Endothelial cell of umbilical vein (primary cell): Measurements from ENCODE around the gene ATP8B3. TPM values are rescaled to one million over a fixed set of nuclear protein-coding genes. Genes with fewer than 3 reads are reported as not detected.

Experiments used
- BruUV-seq: library from RNA; stranded (reverse); fragments of 400-500 nt; replicated peaks from 2 replicates; lab custom pipeline; 2021; lab: Mats Ljungman, UMichigan
- CTCF ChIA-PET: fragments of 300-600, 350-600 bp; sonication (Branson Sonifier 250); formaldehyde crosslinking; loops from one replicate; lab custom pipeline; 2021; ENCODE audit warnings: antibody characterized with exemption, inconsistent platforms; lab: Charles Lee
- POLR2A ChIA-PET: fragments of 300-600, 350-600 bp; sonication (Branson Sonifier 250); formaldehyde crosslinking; loops from one replicate; lab custom pipeline; 2021; ENCODE audit warnings: antibody characterized with exemption, inconsistent platforms; lab: Charles Lee
- DNase-seq: peaks from one replicate; pipeline ENCODE4 v3.0.0-alpha.2; 2011; ENCODE audit warnings: low read depth, low spot score
- FAIRE-seq: peaks from 2 replicates; lab custom pipeline; 2011; peaks lifted over from hg19 to GRCh38; lab: Jason Lieb, UNC
- H2AFZ ChIP-seq: 2 replicates; pipeline ENCODE4 v1.6.0; 2012; ENCODE audit warnings: low read depth, low read length, control low read depth, inconsistent platforms
- H3K27ac ChIP-seq: 2 replicates; pipeline ENCODE4 v1.5.1; 2011; ENCODE audit warnings: low read depth, mild to moderate bottlenecking, control low read depth, low read length, moderate library complexity; ENCODE audit not compliant: insufficient read depth
- H3K27me3 ChIP-seq, 2 experiments: 2 replicates each; pipeline versions ENCODE4 v1.6.0 to v1.6.1; 2011; ENCODE audit warnings: low read length in 2 of 2, mixed read lengths in 1 of 2; ENCODE audit not compliant: control insufficient read depth in 2 of 2, insufficient read depth in 2 of 2
- H3K36me3 ChIP-seq, 2 experiments: 2 replicates in 1 of 2; 3 replicates in 1 of 2; pipeline ENCODE4 v1.5.1; 2011; ENCODE audit warnings: low read length in 2 of 2, mild to moderate bottlenecking in 1 of 2, moderate library complexity in 1 of 2; ENCODE audit not compliant: control insufficient read depth in 2 of 2, insufficient read depth in 2 of 2; ENCODE audit errors: extremely low read depth in 1 of 2
- H3K4me1 ChIP-seq: 3 replicates; pipeline ENCODE4 v1.5.1; 2011; ENCODE audit warnings: mild to moderate bottlenecking, low read length; ENCODE audit not compliant: control insufficient read depth, insufficient read depth; ENCODE audit errors: extremely low read depth
- H3K4me2 ChIP-seq: 2 replicates; pipeline ENCODE4 v1.6.1; 2011; ENCODE audit warnings: low read length, control low read depth, mixed read lengths; ENCODE audit not compliant: insufficient read depth
- H3K4me3 ChIP-seq, 3 experiments: fragments of 200-600 bp in 1 of 3; sonication (generic), shearing (Covaris generic) in 1 of 3; replicated peaks in 1 of 3; 2 replicates each; pipeline ENCODE4 v1.5.1; 2011 to 2016; ENCODE audit warnings: control low read depth in 3 of 3, low read length in 3 of 3, mild to moderate bottlenecking in 2 of 3, inconsistent platforms in 1 of 3, low read depth in 1 of 3, moderate library complexity in 1 of 3; ENCODE audit not compliant: insufficient read depth in 1 of 3
- H3K79me2 ChIP-seq: 2 replicates; pipeline ENCODE4 v1.6.0; 2012; ENCODE audit warnings: low read length, inconsistent platforms; ENCODE audit not compliant: control insufficient read depth, insufficient read depth
- H3K9ac ChIP-seq: replicated peaks from 2 replicates; pipeline ENCODE3; 2011; ENCODE audit warnings: low read length, control low read depth; ENCODE audit not compliant: insufficient read depth; ENCODE audit errors: extremely low read depth
- H3K9me1 ChIP-seq: replicated peaks from 3 replicates; pipeline ENCODE4 v1.6.0; 2011; ENCODE audit warnings: mild to moderate bottlenecking, low read length; ENCODE audit not compliant: control insufficient read depth, insufficient read depth; ENCODE audit errors: extremely low read depth
- H3K9me3 ChIP-seq: replicated peaks from 2 replicates; pipeline ENCODE4 v1.5.1; 2012; ENCODE audit warnings: low read length, inconsistent platforms; ENCODE audit not compliant: control insufficient read depth, insufficient read depth
- H4K20me1 ChIP-seq: replicated peaks from 2 replicates; pipeline ENCODE3; 2011; ENCODE audit warnings: mild to moderate bottlenecking, low read length; ENCODE audit not compliant: control insufficient read depth, insufficient read depth; ENCODE audit errors: extremely low read depth
- CTCF ChIP-seq, 2 donors: IDR thresholded peaks; 1 replicate in 1 of 2; 2 replicates in 1 of 2; pipeline ENCODE4 v1.5.1; 2011; ENCODE audit warnings: low read length in 2 of 2, mild to moderate bottlenecking in 2 of 2, moderate library complexity in 2 of 2, control low read depth in 1 of 2, inconsistent platforms in 1 of 2, low read depth in 1 of 2; ENCODE audit not compliant: insufficient read depth in 1 of 2; ENCODE audit errors: extremely low read depth in 1 of 2
- EZH2 ChIP-seq: IDR thresholded peaks from 2 replicates; pipeline ENCODE4 v1.6.1; 2012; ENCODE audit warnings: borderline replicate concordance, low read depth, mild to moderate bottlenecking, moderate library complexity, low read length, inconsistent platforms; ENCODE audit not compliant: severe bottlenecking
- FOS ChIP-seq: IDR thresholded peaks from 2 replicates; pipeline ENCODE4 v1.6.1; 2011; ENCODE audit warnings: mild to moderate bottlenecking, low read length, moderate library complexity, borderline replicate concordance; ENCODE audit not compliant: insufficient read depth
- GATA2 ChIP-seq: IDR thresholded peaks from 2 replicates; pipeline ENCODE4 v1.7.0; 2011; ENCODE audit warnings: low read depth, mild to moderate bottlenecking, moderate library complexity, mixed read lengths, low read length; ENCODE audit not compliant: insufficient read length, insufficient read depth
- JUN ChIP-seq: IDR thresholded peaks from 2 replicates; pipeline ENCODE4 v1.6.1; 2011; ENCODE audit warnings: borderline replicate concordance, low read depth; ENCODE audit not compliant: insufficient read length, insufficient read depth
- MAX ChIP-seq: IDR thresholded peaks from 2 replicates; pipeline ENCODE4 v1.6.1; 2011; ENCODE audit not compliant: insufficient read depth, insufficient read length
- MYC ChIP-seq: IDR thresholded peaks from one replicate; pipeline ENCODE4 v1.6.1; 2011; ENCODE audit warnings: mild to moderate bottlenecking, low read depth, low read length
- POLR2A ChIP-seq: IDR thresholded peaks from 2 replicates; pipeline ENCODE4 v1.6.1; 2012; ENCODE audit warnings: low read depth, mild to moderate bottlenecking, control low read depth, low read length
- POLR2AphosphoS5 ChIP-seq: IDR thresholded peaks from 2 replicates; pipeline ENCODE4 v1.6.1; 2012; ENCODE audit warnings: low read depth, mild to moderate bottlenecking, control low read depth, low read length, moderate library complexity; ENCODE audit not compliant: insufficient read depth
- dilution Hi-C: fragments of 300-500 bp; cut with MboI; formaldehyde crosslinking; loops from one replicate; pipeline ENCODE4 v1.15.0; 2019; ENCODE audit warnings: low sequenced_read_pairs; ENCODE audit not compliant: extremely low pct_ligation_motif_present
- intact Hi-C: fragments of 100-400 bp; cut with micrococcal nuclease; formaldehyde crosslinking; loops from one replicate; pipeline ENCODE4 v1.10.0; 2022
- polyA plus RNA-seq, 4 experiments: library from polyadenylated mRNA; depleted of rRNA in 3 of 4; stranded (reverse) in 3 of 4; unstranded in 1 of 4; fragments of >200 nt; gene quantifications; 2 replicates each; pipeline versions ENCODE4 v1.2.1 to v1.2.3, GENCODE V29; 2011 to 2012; ENCODE audit warnings: missing spikeins in 1 of 4
- total RNA-seq: library from RNA; stranded (reverse); gene quantifications from 2 replicates; pipeline ENCODE4 v1.2.3, GENCODE V29; 2021

ATP8B3 gene
- total and polyA plus RNA-seq, 2 donors (not counting 3 experiments of a cell fraction or from before 2014, with no cell fraction given) = 1.1 to 7.3 TPM

GRCh38 chr19:1789261-1790041 lies 22.6 kb downstream of the ATP8B3 start:
- Histone ChIP-seq H4K20me1 (no peaks in the 10 kb centered on the region), H3K9me1 (no peaks in the 10 kb centered on the region), H3K79me2 (no peaks in the 10 kb centered on the region), H3K27me3 (no peaks in the 10 kb centered on the region), H3K4me1 (no peaks in the 10 kb centered on the region), H3K4me2 (no peak overlapping the region), H2AFZ (peak overlapping the region; percentile 77), H3K9ac (no peak overlapping the region), H3K36me3 (no peaks in the 10 kb centered on the region), H3K27ac (no peak overlapping the region), H3K4me3 (no peak overlapping the region), H3K9me3 (no peaks in the 10 kb centered on the region)
- ChIA-PET POLR2A (no interaction called here), CTCF (interaction anchor here (0.5 to 2.8 kb wide), 9 partner anchors 8 to 117 kb away, joined by 3 to 15 read pairs (median 4); no protein-coding TSS in a partner anchor)
- TF ChIP-seq FOS (no peak), JUN (no peak), POLR2AphosphoS5 (no peak), MAX (no peak), CTCF (IDR thresholded peaks at IDR 0.05; ENCODE audit: extremely low read depth in 1 of 2, insufficient read depth in 1 of 2, low read depth in 1 of 2, low read length in 2 of 2) (no peak), POLR2A (no peak), MYC (no peak), GATA2 (no peak), EZH2 (no peak)
- no peak for FAIRE-seq
- intact Hi-C loops = loop anchor here (5.0 kb wide), 1 partner anchor 38 kb away; no protein-coding TSS in a partner anchor
- DNase-seq = no peak
- no TSS peak for BruUV-seq
- dilution Hi-C loops = no loop called here
